Endothelial cell of umbilical vein (primary cell): ENCODE results near the gene ARHGAP28. TPM values are rescaled to one million over a fixed set of nuclear protein-coding genes. Genes with fewer than 3 reads are reported as not detected.

ENCODE experiments used
- BruUV-seq: library from RNA; stranded (reverse); fragments of 400-500 nt; replicated peaks from 2 replicates; lab custom pipeline; 2021; lab: Mats Ljungman, UMichigan
- CTCF ChIA-PET: fragments of 300-600, 350-600 bp; sonication (Branson Sonifier 250); formaldehyde crosslinking; loops from one replicate; lab custom pipeline; 2021; ENCODE audit warnings: antibody characterized with exemption, inconsistent platforms; lab: Charles Lee
- POLR2A ChIA-PET: fragments of 300-600, 350-600 bp; sonication (Branson Sonifier 250); formaldehyde crosslinking; loops from one replicate; lab custom pipeline; 2021; ENCODE audit warnings: antibody characterized with exemption, inconsistent platforms; lab: Charles Lee
- DNase-seq: peaks from one replicate; pipeline ENCODE4 v3.0.0-alpha.2; 2011; ENCODE audit warnings: low read depth, low spot score
- FAIRE-seq: peaks from 2 replicates; lab custom pipeline; 2011; peaks lifted over from hg19 to GRCh38; lab: Jason Lieb, UNC
- H2AFZ ChIP-seq: 2 replicates; pipeline ENCODE4 v1.6.0; 2012; ENCODE audit warnings: low read depth, low read length, control low read depth, inconsistent platforms
- H3K27ac ChIP-seq: 2 replicates; pipeline ENCODE4 v1.5.1; 2011; ENCODE audit warnings: low read depth, mild to moderate bottlenecking, control low read depth, low read length, moderate library complexity; ENCODE audit not compliant: insufficient read depth
- H3K27me3 ChIP-seq, 2 experiments: 2 replicates each; pipeline versions ENCODE4 v1.6.0 to v1.6.1; 2011; ENCODE audit warnings: low read length in 2 of 2, mixed read lengths in 1 of 2; ENCODE audit not compliant: control insufficient read depth in 2 of 2, insufficient read depth in 2 of 2
- H3K36me3 ChIP-seq, 2 experiments: 2 replicates in 1 of 2; 3 replicates in 1 of 2; pipeline ENCODE4 v1.5.1; 2011; ENCODE audit warnings: low read length in 2 of 2, mild to moderate bottlenecking in 1 of 2, moderate library complexity in 1 of 2; ENCODE audit not compliant: control insufficient read depth in 2 of 2, insufficient read depth in 2 of 2; ENCODE audit errors: extremely low read depth in 1 of 2
- H3K4me1 ChIP-seq: 3 replicates; pipeline ENCODE4 v1.5.1; 2011; ENCODE audit warnings: mild to moderate bottlenecking, low read length; ENCODE audit not compliant: control insufficient read depth, insufficient read depth; ENCODE audit errors: extremely low read depth
- H3K4me2 ChIP-seq: 2 replicates; pipeline ENCODE4 v1.6.1; 2011; ENCODE audit warnings: low read length, control low read depth, mixed read lengths; ENCODE audit not compliant: insufficient read depth
- H3K4me3 ChIP-seq, 3 experiments: fragments of 200-600 bp in 1 of 3; sonication (generic), shearing (Covaris generic) in 1 of 3; replicated peaks in 1 of 3; 2 replicates each; pipeline ENCODE4 v1.5.1; 2011 to 2016; ENCODE audit warnings: control low read depth in 3 of 3, low read length in 3 of 3, mild to moderate bottlenecking in 2 of 3, inconsistent platforms in 1 of 3, low read depth in 1 of 3, moderate library complexity in 1 of 3; ENCODE audit not compliant: insufficient read depth in 1 of 3
- H3K79me2 ChIP-seq: 2 replicates; pipeline ENCODE4 v1.6.0; 2012; ENCODE audit warnings: low read length, inconsistent platforms; ENCODE audit not compliant: control insufficient read depth, insufficient read depth
- H3K9ac ChIP-seq: replicated peaks from 2 replicates; pipeline ENCODE3; 2011; ENCODE audit warnings: low read length, control low read depth; ENCODE audit not compliant: insufficient read depth; ENCODE audit errors: extremely low read depth
- H3K9me1 ChIP-seq: replicated peaks from 3 replicates; pipeline ENCODE4 v1.6.0; 2011; ENCODE audit warnings: mild to moderate bottlenecking, low read length; ENCODE audit not compliant: control insufficient read depth, insufficient read depth; ENCODE audit errors: extremely low read depth
- H3K9me3 ChIP-seq: replicated peaks from 2 replicates; pipeline ENCODE4 v1.5.1; 2012; ENCODE audit warnings: low read length, inconsistent platforms; ENCODE audit not compliant: control insufficient read depth, insufficient read depth
- H4K20me1 ChIP-seq: replicated peaks from 2 replicates; pipeline ENCODE3; 2011; ENCODE audit warnings: mild to moderate bottlenecking, low read length; ENCODE audit not compliant: control insufficient read depth, insufficient read depth; ENCODE audit errors: extremely low read depth
- EZH2 ChIP-seq: IDR thresholded peaks from 2 replicates; pipeline ENCODE4 v1.6.1; 2012; ENCODE audit warnings: borderline replicate concordance, low read depth, mild to moderate bottlenecking, moderate library complexity, low read length, inconsistent platforms; ENCODE audit not compliant: severe bottlenecking
- FOS ChIP-seq: IDR thresholded peaks from 2 replicates; pipeline ENCODE4 v1.6.1; 2011; ENCODE audit warnings: mild to moderate bottlenecking, low read length, moderate library complexity, borderline replicate concordance; ENCODE audit not compliant: insufficient read depth
- GATA2 ChIP-seq: IDR thresholded peaks from 2 replicates; pipeline ENCODE4 v1.7.0; 2011; ENCODE audit warnings: low read depth, mild to moderate bottlenecking, moderate library complexity, mixed read lengths, low read length; ENCODE audit not compliant: insufficient read length, insufficient read depth
- JUN ChIP-seq: IDR thresholded peaks from 2 replicates; pipeline ENCODE4 v1.6.1; 2011; ENCODE audit warnings: borderline replicate concordance, low read depth; ENCODE audit not compliant: insufficient read length, insufficient read depth
- MYC ChIP-seq: IDR thresholded peaks from one replicate; pipeline ENCODE4 v1.6.1; 2011; ENCODE audit warnings: mild to moderate bottlenecking, low read depth, low read length
- POLR2A ChIP-seq: IDR thresholded peaks from 2 replicates; pipeline ENCODE4 v1.6.1; 2012; ENCODE audit warnings: low read depth, mild to moderate bottlenecking, control low read depth, low read length
- POLR2AphosphoS5 ChIP-seq: IDR thresholded peaks from 2 replicates; pipeline ENCODE4 v1.6.1; 2012; ENCODE audit warnings: low read depth, mild to moderate bottlenecking, control low read depth, low read length, moderate library complexity; ENCODE audit not compliant: insufficient read depth
- dilution Hi-C: fragments of 300-500 bp; cut with MboI; formaldehyde crosslinking; loops from one replicate; pipeline ENCODE4 v1.15.0; 2019; ENCODE audit warnings: low sequenced_read_pairs; ENCODE audit not compliant: extremely low pct_ligation_motif_present
- intact Hi-C: fragments of 100-400 bp; cut with micrococcal nuclease; formaldehyde crosslinking; loops from one replicate; pipeline ENCODE4 v1.10.0; 2022
- polyA plus RNA-seq, 4 experiments: library from polyadenylated mRNA; depleted of rRNA in 3 of 4; stranded (reverse) in 3 of 4; unstranded in 1 of 4; fragments of >200 nt; gene quantifications; 2 replicates each; pipeline versions ENCODE4 v1.2.1 to v1.2.3, GENCODE V29; 2011 to 2012; ENCODE audit warnings: missing spikeins in 1 of 4
- total RNA-seq: library from RNA; stranded (reverse); gene quantifications from 2 replicates; pipeline ENCODE4 v1.2.3, GENCODE V29; 2021
- TF ChIP-seq, protein P1 (sequence below), 2 donors: IDR thresholded peaks; 1 replicate in 1 of 2; 2 replicates in 1 of 2; pipeline ENCODE4 v1.5.1; 2011; ENCODE audit warnings: low read length in 2 of 2, mild to moderate bottlenecking in 2 of 2, moderate library complexity in 2 of 2, control low read depth in 1 of 2, inconsistent platforms in 1 of 2, low read depth in 1 of 2; ENCODE audit not compliant: insufficient read depth in 1 of 2; ENCODE audit errors: extremely low read depth in 1 of 2
- TF ChIP-seq, protein P2 (sequence below): IDR thresholded peaks from 2 replicates; pipeline ENCODE4 v1.6.1; 2011; ENCODE audit not compliant: insufficient read depth, insufficient read length

Gene ARHGAP28
- total and polyA plus RNA-seq, 2 donors (not counting 3 experiments of a cell fraction or from before 2014, with no cell fraction given), result 3.8 to 23.4 TPM

DNA sequence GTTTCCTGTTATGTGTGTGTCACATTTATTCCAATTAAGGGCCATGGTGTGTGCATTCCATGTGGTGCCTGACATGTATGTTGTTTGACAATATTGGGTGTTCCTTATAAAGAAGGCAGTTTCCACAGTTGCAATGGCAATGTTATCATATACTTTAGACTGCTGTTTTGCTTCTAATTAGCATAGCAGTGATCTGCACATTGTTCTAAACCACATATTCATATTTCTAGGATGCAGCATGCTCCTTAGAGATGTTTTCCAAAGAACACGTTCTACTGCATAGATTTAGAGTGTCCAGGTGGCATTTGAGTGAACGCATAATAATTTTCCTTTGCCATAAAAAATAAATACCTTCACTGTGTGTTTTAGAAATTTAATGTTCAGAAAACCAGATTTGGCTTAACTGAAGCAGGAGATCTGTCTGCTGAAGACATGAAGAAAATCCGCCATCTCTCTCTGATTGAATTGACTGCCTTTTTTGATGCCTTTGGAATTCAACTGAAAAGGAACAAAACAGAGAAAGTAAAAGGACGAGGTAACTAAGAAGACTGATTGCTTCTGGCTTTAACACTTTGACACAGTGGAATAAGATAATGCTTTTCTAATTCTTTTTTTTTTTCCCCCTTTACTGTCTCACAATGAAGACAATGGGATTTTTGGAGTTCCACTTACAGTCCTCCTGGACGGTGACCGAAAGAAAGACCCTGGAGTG, 143.7 kb downstream of the ARHGAP28 start:
- no peaks in the 10 kb centered on the region for H3K9me3 ChIP-seq
- no peaks in the 10 kb centered on the region for H3K79me2 ChIP-seq
- TF ChIP-seq POLR2A, result no peak
- no peak for TF ChIP-seq GATA2
- no peak for TF ChIP-seq MYC
- TF ChIP-seq JUN, result no peak
- TF ChIP-seq POLR2AphosphoS5, result no peak
- TF ChIP-seq, protein P1, sequence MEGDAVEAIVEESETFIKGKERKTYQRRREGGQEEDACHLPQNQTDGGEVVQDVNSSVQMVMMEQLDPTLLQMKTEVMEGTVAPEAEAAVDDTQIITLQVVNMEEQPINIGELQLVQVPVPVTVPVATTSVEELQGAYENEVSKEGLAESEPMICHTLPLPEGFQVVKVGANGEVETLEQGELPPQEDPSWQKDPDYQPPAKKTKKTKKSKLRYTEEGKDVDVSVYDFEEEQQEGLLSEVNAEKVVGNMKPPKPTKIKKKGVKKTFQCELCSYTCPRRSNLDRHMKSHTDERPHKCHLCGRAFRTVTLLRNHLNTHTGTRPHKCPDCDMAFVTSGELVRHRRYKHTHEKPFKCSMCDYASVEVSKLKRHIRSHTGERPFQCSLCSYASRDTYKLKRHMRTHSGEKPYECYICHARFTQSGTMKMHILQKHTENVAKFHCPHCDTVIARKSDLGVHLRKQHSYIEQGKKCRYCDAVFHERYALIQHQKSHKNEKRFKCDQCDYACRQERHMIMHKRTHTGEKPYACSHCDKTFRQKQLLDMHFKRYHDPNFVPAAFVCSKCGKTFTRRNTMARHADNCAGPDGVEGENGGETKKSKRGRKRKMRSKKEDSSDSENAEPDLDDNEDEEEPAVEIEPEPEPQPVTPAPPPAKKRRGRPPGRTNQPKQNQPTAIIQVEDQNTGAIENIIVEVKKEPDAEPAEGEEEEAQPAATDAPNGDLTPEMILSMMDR (IDR thresholded peaks at IDR 0.05; ENCODE audit: extremely low read depth in 1 of 2, insufficient read depth in 1 of 2, low read depth in 1 of 2, low read length in 2 of 2), result no peak
- TF ChIP-seq EZH2, result no peak
- no peak for TF ChIP-seq FOS
- TF ChIP-seq, protein P2, sequence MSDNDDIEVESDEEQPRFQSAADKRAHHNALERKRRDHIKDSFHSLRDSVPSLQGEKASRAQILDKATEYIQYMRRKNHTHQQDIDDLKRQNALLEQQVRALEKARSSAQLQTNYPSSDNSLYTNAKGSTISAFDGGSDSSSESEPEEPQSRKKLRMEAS, result no peak
- H3K4me3 ChIP-seq, result no peak overlapping the region
- dilution Hi-C loops, result no loop called here
- H3K36me3 ChIP-seq, result no peaks in the 10 kb centered on the region
- no peak overlapping the region for H3K9ac ChIP-seq
- no peak for FAIRE-seq
- no peaks in the 10 kb centered on the region for H4K20me1 ChIP-seq
- H3K4me2 ChIP-seq, result no peak overlapping the region
- H2AFZ ChIP-seq, result no peak overlapping the region
- H3K27me3 ChIP-seq, result no peaks in the 10 kb centered on the region
- H3K9me1 ChIP-seq, result no peaks in the 10 kb centered on the region
- no peak overlapping the region for H3K27ac ChIP-seq
- CTCF ChIA-PET, result no interaction called here
- POLR2A ChIA-PET, result no interaction called here
- no peaks in the 10 kb centered on the region for H3K4me1 ChIP-seq
- DNase-seq, result no peak
- no TSS peak for BruUV-seq
- intact Hi-C loops, result loop anchor here (5.0 kb wide), 1 partner anchor 146 kb away; the partner anchor contains the start of gene ARHGAP28
